ENCODE results near the gene SREK1.
A peak's percentile ranks its signal among the peaks of the same experiment; 100 is the strongest.

Gene SREK1

GRCh38 chr5:66171349-66172344 is 27.5 kb downstream of the SREK1 start:
- H3K4me1 ChIP-seq (ENCODE audit: insufficient read depth, low read length): peaks cover 28% of the 10 kb centered on the region
- peaks cover 13% of the 10 kb centered on the region; the same call in 1 of the 2 replicates for H4K20me1 ChIP-seq (ENCODE audit: insufficient read depth, low read length)
- H3K36me3 ChIP-seq (ENCODE audit: insufficient read depth, low read length): peaks cover 83% of the 10 kb centered on the region
- no peak overlapping the region for H2AFZ ChIP-seq (ENCODE audit: low read depth, low read length)
- no peak overlapping the region for H3K9ac ChIP-seq (ENCODE audit: low read depth, low read length)
- no peak overlapping the region for H3K4me2 ChIP-seq (ENCODE audit: insufficient read depth, low read length)
- peak; percentile 71 for TF ChIP-seq CTCF (IDR thresholded peaks at IDR 0.05; ENCODE audit: borderline replicate concordance, extremely low read depth, low read length, poor library complexity, severe bottlenecking)
- TF ChIP-seq EZH2 (IDR thresholded peaks at IDR 0.05; ENCODE audit: borderline replicate concordance, low read depth, low read length, severe bottlenecking): no peak
- peaks cover 27% of the 10 kb centered on the region for H3K79me2 ChIP-seq (ENCODE audit: insufficient read depth, low read length)
- DNase-seq: peak; percentile 62
- H3K9me3 ChIP-seq (ENCODE audit: insufficient read depth, low read length, severe bottlenecking): no peaks in the 10 kb centered on the region
- H3K27ac ChIP-seq (ENCODE audit: low read length): peak overlapping the region; percentile 45
- no peak overlapping the region for H3K4me3 ChIP-seq (ENCODE audit: low read depth in 1 of 2, low read length in 2 of 2)
- ATAC-seq (ENCODE audit: insufficient read depth, low read depth): peak; percentile 92
- no peaks in the 10 kb centered on the region for H3K27me3 ChIP-seq (ENCODE audit: insufficient read depth, low read length, poor library complexity)

- Histone ChIP-seq H3K27ac (ENCODE audit: low read length) (no peak overlapping the region), H3K27me3 (ENCODE audit: insufficient read depth, low read length, poor library complexity) (no peaks in the 10 kb centered on the region), H3K36me3 (ENCODE audit: insufficient read depth, low read length) (peaks cover 91% of the 10 kb centered on the region), H3K4me1 (ENCODE audit: insufficient read depth, low read length) (peaks cover 23% of the 10 kb centered on the region), H2AFZ (ENCODE audit: low read depth, low read length) (no peak overlapping the region), H3K4me3 (ENCODE audit: low read depth in 1 of 2, low read length in 2 of 2) (no peak overlapping the region), H3K9me3 (ENCODE audit: insufficient read depth, low read length, severe bottlenecking) (no peaks in the 10 kb centered on the region), H3K4me2 (ENCODE audit: insufficient read depth, low read length) (no peak overlapping the region), H4K20me1 (ENCODE audit: insufficient read depth, low read length) (peaks cover 13% of the 10 kb centered on the region; the same call in 1 of the 2 replicates), H3K9ac (ENCODE audit: low read depth, low read length) (no peak overlapping the region), H3K79me2 (ENCODE audit: insufficient read depth, low read length) (peaks cover 25% of the 10 kb centered on the region)
- TF ChIP-seq CTCF (IDR thresholded peaks at IDR 0.05; ENCODE audit: borderline replicate concordance, extremely low read depth, low read length, poor library complexity, severe bottlenecking): peak; percentile 36
- TF ChIP-seq EZH2 (IDR thresholded peaks at IDR 0.05; ENCODE audit: borderline replicate concordance, low read depth, low read length, severe bottlenecking): no peak
- DNase-seq (no peak), ATAC-seq (ENCODE audit: insufficient read depth, low read depth) (no peak)
Observed at GRCh38 chr5:66174338-66174737, 30.2 kb downstream of the SREK1 start.

GRCh38 chr5:66178799-66179198 is 34.7 kb downstream of the SREK1 start:
- Histone ChIP-seq H3K79me2 (ENCODE audit: insufficient read depth, low read length) (peaks cover 10% of the 10 kb centered on the region), H3K4me3 (ENCODE audit: low read depth in 1 of 2, low read length in 2 of 2) (no peak overlapping the region), H3K27ac (ENCODE audit: low read length) (no peak overlapping the region), H3K27me3 (ENCODE audit: insufficient read depth, low read length, poor library complexity) (no peaks in the 10 kb centered on the region), H2AFZ (ENCODE audit: low read depth, low read length) (no peak overlapping the region), H3K36me3 (ENCODE audit: insufficient read depth, low read length) (peaks cover 94% of the 10 kb centered on the region), H4K20me1 (ENCODE audit: insufficient read depth, low read length) (no peaks in the 10 kb centered on the region; the same call in 1 of the 2 replicates), H3K9me3 (ENCODE audit: insufficient read depth, low read length, severe bottlenecking) (no peaks in the 10 kb centered on the region), H3K4me2 (ENCODE audit: insufficient read depth, low read length) (no peak overlapping the region), H3K4me1 (ENCODE audit: insufficient read depth, low read length) (no peaks in the 10 kb centered on the region), H3K9ac (ENCODE audit: low read depth, low read length) (no peak overlapping the region)
- ATAC-seq (ENCODE audit: insufficient read depth, low read depth) (no peak), DNase-seq (no peak)
- no peak for TF ChIP-seq CTCF (IDR thresholded peaks at IDR 0.05; ENCODE audit: borderline replicate concordance, extremely low read depth, low read length, poor library complexity, severe bottlenecking)
- TF ChIP-seq EZH2 (IDR thresholded peaks at IDR 0.05; ENCODE audit: borderline replicate concordance, low read depth, low read length, severe bottlenecking): no peak

Measured in DND-41 (cell line).